Measurements from ENCODE around the gene KRTAP10-3.
A peak's percentile ranks its signal among the peaks of the same experiment; 100 is the strongest.

Gene KRTAP10-3

GRCh38 chr21:44552136-44552535 is 6.5 kb downstream of the KRTAP10-3 start:
- ChIA-PET CTCF (no interaction called here), POLR2A (no interaction called here)
- Histone ChIP-seq H3K9me3 (ENCODE audit: control insufficient read depth, insufficient read depth, low read depth, low read length) (no peaks in the 10 kb centered on the region), H3K4me3 (ENCODE audit: low read depth, low read length) (no peak overlapping the region), H3K4me1 (ENCODE audit: control insufficient read depth, insufficient read depth, low read length) (no peaks in the 10 kb centered on the region), H3K36me3 (ENCODE audit: control insufficient read depth in 2 of 2, insufficient read depth in 1 of 2, low read length in 2 of 2) (no peaks in the 10 kb centered on the region), H3K27ac (ENCODE audit: extremely low read depth, low read depth, low read length) (no peak overlapping the region)
- TF ChIP-seq ZNF670 (tag by site-specific recombination; IDR thresholded peaks at IDR 0.05; ENCODE audit: low read depth) (no peak), OVOL3 (tag by site-specific recombination; IDR thresholded peaks at IDR 0.05) (no peak), ZSCAN18 (tag by site-specific recombination; IDR thresholded peaks at IDR 0.05) (no peak), ZNF140 (tag by site-specific recombination; IDR thresholded peaks at IDR 0.05) (no peak), PBX3 (CRISPR knock-in tag; IDR thresholded peaks at IDR 0.05) (no peak), ZNF518A (tag by site-specific recombination; conservative IDR thresholded peaks at IDR 0.05; ENCODE audit: low read depth) (no peak), ZNF18 (tag by site-specific recombination; IDR thresholded peaks at IDR 0.05) (no peak), ZNF776 (tag by site-specific recombination; IDR thresholded peaks at IDR 0.05; ENCODE audit: borderline replicate concordance) (no peak), KLF1 (tag by site-specific recombination; IDR thresholded peaks at IDR 0.05) (no peak), OSR2 (tag by site-specific recombination; IDR thresholded peaks at IDR 0.05) (no peak)

GRCh38 chr21:44551340-44551961 is 7.1 kb downstream of the KRTAP10-3 start, which contains the start of gene KRTAP10-2:
Gene KRTAP10-2, minus strand, starts transcription at chr21:44551505. Its CDS starts 47 bp downstream, at chr21:44551458.
- H3K27ac ChIP-seq (ENCODE audit: extremely low read depth, low read depth, low read length): no peak within 1 kb of the TSS
- CTCF ChIA-PET: no interaction called here
- no peaks in the 10 kb centered on the region for H3K4me1 ChIP-seq (ENCODE audit: control insufficient read depth, insufficient read depth, low read length)
- H3K4me3 ChIP-seq (ENCODE audit: low read depth, low read length): no peak within 1 kb of the TSS
- peak; percentile 47; the same call in 1 of the 2 replicates for TF ChIP-seq EGR2 (tag by site-specific recombination; IDR thresholded peaks at IDR 0.05; ENCODE audit: low read depth)
- peak; percentile 48 for TF ChIP-seq ZFHX2 (tag by site-specific recombination; conservative IDR thresholded peaks at IDR 0.05)
- peak; percentile 89 for TF ChIP-seq ZIC2 (tag by site-specific recombination; IDR thresholded peaks at IDR 0.05)
- no peak for TF ChIP-seq ZNF610 (tag by site-specific recombination; IDR thresholded peaks at IDR 0.05; ENCODE audit: borderline replicate concordance)
- POLR2A ChIA-PET: no interaction called here
- H3K9me3 ChIP-seq (ENCODE audit: control insufficient read depth, insufficient read depth, low read depth, low read length): no peaks in the 10 kb centered on the region
- no peaks in the 10 kb centered on the region for H3K36me3 ChIP-seq (ENCODE audit: control insufficient read depth in 2 of 2, insufficient read depth in 1 of 2, low read length in 2 of 2)
